T follicular helper cell (primary cell): ENCODE measurements around the gene DHX58.

Experiments used
- DNase-seq: peaks from one replicate; pipeline ENCODE4 v3.0.0-alpha.2; 2020; ENCODE audit warnings: low read depth

DHX58 gene

DNA sequence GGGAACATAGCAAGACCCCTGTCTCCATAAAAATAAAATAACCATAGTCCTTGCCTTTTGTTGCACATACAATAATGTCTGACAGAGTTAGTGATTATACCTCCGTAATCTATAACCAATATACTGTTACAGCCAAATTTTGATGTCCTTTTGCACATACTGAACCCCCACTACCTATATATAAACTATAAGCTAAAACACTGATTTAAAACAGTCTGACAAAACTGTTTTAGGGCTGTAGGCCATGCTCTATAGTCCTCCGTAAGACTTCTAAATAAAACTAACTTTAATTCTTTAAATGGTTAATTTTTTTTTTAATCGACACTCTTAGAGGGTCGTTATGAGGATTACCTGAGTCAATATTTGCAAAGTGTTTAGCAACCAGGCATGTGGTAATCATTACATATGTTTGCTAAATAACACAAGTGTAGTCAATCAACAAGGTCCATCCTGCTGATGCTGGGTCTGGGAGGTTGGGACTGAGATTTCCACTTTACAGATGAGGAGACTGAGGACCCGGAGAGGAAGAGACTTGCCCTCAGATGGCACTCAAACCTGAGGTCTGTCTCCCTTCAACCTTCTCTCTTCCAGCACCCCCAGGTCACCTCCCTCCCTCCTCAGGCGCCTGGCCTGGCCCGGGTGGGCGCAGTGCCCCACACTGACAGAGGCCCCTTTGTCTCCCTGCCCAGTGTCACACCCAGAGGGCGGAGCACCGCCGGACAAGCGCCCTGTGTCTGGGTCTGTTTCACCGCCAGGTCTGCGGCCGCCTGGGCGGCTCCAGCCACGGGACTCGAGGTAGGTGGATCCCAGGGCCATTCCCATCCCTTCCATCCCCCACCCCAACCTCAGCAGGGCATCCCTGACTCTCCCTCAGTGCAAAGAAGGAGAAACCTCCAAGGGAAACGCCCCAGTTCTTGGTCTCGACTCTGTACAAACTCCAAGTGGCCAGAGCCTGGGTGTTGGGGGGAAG lies 24.5 kb downstream of the DHX58 start:
- DNase-seq = no peak

DNA sequence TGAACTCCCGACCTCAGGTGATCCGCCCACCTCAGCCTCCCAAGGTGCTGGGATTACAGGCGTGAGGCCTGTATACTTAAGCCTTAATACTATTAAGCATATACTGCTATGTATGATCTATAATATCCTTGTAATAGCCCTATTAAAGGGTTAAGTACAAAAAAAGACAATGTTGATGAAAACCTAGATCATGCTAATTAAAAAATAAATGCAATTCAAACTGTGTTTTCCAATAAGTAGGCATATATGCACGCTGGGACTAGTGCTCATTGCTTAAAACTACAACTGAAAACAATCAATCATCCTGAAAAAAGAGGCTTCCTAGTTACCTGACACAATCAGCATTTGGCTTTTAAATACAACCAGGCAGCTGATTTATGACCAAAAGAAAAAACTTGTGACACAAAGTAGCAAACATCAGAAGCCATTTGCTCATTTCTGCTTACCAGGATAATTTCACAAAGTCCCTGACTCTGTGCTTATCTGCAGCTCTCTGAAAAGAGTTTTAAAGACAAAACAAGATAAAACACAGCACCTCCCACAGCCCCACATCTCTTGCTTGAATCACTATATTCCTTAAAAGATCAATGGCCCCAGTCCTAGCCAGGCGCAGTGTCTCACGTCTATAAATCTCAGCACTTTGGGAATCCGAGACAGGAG lies 25.3 kb downstream of the DHX58 start:
- no peak for DNase-seq

DNA sequence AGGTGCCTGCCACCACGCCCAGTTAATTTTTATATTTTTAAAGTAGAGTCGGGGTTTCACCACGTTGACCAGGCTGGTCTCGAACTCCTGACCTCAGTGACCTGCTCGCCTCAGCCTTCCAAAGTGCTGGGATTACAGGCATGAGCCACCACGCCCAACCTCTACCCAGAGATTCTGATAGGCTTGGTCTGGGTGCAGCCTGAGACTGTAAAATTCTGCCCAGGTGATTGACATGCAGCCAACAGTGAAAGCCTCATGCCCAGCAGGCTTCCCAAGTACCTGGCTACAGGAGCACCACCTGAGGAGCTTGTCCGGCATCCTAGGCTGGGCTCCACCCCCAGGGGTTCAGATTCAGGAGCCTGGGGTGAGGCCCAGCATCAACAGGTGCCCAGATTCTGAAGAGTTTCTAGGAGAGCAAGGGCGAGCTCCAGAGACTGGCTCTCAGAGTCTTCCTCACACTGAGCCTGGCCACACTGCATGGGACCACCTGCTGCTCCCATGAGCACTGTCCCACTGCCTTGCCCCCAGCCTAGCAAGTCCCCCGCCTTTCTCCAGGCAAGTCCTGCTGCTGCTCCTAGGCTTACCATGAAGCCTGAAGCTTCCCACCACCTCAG lies 30.9 kb downstream of the DHX58 start:
- no peak for DNase-seq

DNA sequence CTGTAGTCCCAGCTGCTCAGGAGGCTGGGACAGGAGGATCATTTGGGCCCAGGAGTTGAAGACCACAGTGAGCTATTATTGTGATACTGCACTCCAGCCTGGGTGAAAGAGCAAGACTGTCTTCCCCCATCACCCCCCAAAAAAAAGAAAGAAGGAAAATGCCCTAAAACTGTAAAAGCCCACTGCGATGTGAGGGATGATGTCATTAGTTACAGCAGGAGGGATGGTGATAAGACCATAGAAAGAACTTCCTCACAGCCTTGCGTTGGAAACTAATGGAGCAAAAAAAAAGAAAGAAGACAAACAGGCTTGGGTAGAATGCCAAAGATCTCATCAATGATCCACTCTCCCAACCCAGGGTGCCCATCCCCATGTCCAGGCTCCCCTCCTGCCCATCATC lies 33.0 kb downstream of the DHX58 start:
- DNase-seq = no peak

DNA sequence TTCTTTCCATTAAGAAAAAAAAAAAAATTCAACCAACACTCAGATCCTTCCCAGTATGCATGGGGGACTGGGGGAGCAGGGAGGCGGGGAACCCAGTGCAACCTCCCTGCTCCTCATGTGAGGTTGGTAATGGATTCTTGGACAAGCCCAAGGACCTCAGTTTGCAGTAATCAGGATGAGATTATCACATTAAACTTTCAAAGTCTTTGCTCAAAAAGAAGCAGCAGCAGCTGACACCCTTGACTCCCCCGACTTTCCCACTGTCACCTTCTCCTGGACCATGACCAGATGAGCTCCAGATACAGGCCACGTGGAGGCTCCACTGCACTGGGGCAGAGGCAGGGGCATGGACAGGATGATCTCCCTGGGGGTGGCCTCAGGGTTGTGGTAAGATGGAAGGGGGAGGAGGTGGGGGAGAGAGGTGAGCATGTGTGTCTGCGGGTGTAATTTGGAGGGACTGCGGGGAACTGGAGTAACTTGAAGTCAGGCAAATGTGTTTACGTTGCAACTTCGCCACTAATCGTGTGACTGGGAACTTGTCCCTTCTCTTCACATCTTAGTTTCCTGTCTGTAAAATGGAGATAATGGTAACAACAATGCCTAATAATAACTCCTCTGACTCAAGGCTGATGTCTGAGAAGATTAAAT lies 34.0 kb downstream of the DHX58 start:
- no peak for DNase-seq

DNA sequence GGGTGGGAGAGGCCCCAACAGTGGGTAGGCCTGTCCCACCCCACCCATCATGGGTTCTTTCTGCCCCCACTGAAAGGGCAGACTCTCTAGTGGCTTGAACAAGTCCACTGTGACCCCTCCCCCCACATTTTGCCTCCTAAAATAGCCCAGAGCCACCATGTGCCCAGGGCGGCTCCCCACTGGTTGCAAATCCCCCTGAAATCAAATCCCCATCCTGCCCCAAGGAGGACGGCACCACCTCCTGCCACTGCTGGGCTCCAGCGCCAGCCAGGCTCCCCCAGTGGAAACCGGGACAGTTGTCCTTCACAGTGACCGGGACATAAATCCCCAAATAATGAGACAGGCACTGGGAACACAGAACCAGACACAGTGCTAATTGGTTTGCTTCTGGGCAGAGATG lies 34.8 kb downstream of the DHX58 start:
- DNase-seq = no peak

DNA sequence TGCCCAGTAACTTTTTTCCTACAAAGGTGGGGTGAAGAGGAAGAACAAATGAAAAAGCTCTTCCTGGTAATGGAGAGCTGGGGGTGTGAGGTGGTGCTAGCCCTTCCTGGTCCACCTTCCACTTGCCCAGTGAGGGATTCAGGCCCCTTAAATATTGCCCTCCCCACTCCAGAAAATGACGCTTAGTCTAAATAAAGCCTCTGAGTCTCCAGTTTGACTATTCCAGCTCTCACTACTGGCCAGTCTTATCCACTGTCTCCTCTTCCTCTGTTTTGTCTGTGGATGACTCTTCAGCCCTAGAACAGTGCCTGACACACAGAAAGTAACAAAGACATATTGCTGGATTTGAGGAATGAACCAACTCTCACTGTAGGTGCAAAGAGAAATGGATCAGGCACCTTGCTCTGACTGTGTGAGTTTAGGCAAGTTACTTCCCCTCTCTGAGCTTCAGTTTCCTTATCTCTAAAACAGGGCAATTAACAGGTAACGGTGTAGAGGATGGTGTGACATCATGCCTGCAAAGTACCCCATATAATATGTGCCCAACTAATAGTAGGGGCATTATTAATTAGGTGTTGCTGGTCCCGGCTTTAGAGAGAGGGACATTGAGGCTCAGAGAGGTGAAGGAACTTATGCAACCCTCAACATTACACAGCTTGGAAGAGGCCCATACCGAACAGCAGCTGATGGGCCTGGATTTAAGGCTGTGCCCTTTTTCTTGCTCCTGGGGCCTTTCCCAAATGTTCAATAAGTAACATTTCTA lies 35.5 kb downstream of the DHX58 start:
- DNase-seq = no peak

DNA sequence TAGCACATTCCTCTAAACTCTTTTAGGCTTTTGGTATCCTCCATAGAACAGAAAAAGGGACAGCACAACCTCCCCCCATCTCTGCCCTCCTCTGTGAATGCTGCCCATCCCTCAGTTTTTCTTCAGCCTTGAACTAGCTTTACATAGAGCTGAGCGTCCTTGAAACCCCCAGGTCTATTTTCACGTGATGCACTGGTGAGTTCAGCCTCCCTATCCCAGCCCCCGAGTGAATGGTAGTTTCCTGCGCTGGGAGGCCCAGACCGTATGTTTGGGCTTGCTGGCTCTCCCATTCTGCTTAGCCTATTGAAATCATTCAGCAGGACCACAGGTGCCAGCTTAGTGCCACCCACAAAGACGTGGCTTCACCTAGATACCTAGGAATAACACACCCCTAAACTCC lies 36.7 kb downstream of the DHX58 start:
- DNase-seq = no peak

DNA sequence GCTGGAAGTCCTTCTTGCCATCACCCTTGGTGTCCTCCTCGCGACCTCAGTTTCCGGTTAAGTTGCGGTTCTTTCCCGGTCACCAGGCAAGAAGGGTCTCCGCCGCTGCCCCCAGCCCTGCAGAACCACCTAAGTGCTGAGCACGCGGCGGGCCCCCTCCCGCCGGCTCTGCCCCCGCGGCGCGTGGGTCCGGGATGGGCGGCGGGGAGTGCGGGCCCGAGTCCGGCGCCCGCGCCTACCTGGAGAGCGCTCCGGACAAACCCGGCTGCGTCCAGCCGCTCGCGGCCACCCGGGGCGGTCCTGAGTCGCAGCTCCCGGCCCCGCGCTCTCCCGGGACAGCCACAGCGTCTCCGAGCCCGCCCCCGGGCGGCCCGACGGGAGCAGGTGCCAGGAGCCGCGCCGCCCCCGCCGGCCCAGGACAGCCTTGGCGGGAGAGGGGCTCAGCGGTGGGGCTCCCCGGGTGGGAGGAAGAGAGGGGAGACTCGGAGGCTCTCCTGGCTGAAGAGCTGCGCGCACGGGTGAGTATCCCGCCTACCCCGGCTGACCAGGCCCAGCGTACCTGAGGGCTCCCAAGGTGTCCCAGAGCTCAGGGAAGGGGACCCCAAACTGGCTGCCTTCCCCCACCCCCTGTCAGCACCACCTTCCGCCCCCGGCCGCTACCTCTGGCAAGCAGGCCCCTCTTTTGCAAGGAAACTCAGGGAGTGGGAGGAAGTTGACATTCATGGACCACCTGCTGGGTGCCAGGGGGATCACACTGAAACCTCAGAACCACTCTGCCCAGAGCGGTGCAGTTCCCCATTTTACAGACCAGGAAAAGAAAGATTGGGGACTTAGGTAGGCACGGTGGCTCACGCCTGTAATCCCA lies 40.0 kb downstream of the DHX58 start:
- no peak for DNase-seq

DNA sequence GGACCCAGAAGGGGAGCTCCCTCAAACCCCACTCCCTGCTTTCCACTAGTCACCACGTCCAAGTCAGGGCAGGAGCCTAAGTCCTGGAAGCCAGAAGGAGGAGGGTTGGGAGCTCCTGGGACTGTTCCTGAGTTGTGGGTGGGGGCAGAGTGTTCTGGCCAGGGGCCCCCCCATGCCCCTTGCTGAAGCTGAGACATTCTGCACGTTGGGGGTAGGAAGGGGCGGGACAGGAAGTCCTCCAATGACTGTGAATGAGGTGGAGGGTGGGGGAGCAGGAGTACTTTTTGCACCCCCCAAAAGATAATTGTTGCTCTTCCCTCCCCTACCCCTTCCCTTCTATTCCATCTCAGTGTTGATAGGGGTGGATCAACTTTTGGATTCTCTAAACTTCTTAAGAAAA lies 40.7 kb downstream of the DHX58 start:
- DNase-seq = no peak

DNA sequence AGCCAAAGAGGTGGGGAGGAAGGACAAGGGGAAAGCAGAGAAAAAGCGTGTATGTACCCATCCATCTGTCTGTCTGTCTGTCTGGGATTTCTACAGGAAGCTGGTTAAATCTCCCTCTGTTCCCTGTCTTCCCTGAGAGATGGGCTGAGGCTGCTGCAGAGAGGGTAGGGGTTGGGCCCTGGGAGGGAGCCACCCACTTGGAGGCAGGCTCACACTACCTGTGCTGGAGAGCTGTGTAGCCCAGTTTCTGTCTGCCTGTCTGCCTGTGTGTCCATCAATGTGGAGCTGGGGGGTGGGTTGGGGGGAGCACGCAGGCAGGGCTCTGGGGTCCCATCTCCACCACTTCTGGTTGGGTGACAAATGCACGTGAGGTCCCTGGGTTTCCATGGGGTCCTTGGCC lies 43.5 kb downstream of the DHX58 start:
- no peak for DNase-seq

DNA sequence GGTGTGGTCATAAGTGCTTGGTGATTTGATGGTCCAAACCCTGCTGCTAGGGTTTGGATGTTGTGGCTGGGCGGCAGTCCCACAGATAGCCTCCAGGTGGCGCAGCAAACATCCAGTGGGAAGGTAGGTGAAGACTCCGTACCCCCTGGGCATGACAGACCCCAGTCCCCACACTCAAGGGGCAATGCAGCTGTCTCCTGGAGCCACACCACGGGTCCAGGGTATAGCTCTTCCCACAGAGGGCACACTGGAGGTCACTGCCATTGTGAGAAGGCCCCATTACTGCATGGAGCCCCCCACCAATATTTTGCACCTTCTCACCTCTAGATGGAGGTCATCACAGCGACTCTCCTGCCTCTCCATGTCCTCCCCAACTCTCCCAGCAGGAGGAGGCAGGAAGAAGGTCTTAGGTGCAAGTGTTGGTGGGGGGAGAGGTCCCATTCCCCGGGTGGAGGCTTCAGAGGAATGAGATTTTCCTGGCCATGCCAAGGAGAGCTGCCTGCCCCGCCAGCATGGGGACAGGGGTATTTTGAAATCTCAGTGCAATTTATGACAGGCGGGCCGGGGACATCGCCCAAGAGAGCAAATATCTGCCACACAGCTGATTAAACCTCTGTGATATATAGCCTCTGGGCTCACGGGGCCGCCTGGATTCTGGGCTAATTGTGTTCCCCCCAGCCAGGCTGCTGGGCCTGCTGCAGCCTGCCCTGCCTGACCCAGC lies 45.0 kb downstream of the DHX58 start:
- peak; percentile 53 for DNase-seq

DNA sequence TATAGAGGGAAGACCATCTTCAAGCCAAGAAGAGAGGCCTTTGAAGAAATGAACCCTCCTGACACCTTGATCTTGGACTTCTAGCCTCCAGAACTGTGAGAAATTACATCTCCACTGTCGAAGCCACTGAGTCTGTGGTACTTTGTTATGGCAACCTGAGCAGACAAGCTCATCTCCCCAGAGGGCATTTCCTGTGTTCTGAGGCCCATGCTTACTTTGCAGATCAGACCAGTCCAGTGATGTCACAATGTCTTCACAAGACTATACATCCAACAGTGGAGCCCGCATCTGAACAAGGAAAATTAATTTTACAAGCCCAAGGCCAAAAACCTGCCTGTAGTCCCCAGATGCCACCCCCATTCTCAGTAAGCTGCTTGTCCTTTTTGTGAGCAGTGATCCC lies 47.3 kb downstream of the DHX58 start:
- no peak for DNase-seq

DNA sequence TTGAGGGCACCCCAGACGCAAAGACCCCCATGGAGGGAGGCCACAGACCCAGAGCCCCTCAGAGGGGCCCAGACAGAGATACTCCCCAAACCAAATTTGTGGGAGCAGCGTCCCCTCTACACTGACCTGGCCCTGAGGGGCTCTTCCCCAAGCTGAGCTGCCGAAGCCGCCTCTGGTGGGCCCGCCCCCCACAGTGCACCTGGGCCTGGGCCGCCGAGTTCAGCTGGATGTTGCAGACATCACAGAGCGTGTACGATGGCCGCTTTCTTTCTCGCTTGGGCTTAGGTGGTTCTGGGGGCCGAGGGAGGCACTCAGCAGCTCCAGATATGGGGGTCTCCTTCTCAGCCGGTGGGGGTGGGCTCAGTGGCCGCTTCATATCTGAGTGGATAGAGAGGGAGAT lies 49.8 kb downstream of the DHX58 start:
- DNase-seq = no peak

DNA sequence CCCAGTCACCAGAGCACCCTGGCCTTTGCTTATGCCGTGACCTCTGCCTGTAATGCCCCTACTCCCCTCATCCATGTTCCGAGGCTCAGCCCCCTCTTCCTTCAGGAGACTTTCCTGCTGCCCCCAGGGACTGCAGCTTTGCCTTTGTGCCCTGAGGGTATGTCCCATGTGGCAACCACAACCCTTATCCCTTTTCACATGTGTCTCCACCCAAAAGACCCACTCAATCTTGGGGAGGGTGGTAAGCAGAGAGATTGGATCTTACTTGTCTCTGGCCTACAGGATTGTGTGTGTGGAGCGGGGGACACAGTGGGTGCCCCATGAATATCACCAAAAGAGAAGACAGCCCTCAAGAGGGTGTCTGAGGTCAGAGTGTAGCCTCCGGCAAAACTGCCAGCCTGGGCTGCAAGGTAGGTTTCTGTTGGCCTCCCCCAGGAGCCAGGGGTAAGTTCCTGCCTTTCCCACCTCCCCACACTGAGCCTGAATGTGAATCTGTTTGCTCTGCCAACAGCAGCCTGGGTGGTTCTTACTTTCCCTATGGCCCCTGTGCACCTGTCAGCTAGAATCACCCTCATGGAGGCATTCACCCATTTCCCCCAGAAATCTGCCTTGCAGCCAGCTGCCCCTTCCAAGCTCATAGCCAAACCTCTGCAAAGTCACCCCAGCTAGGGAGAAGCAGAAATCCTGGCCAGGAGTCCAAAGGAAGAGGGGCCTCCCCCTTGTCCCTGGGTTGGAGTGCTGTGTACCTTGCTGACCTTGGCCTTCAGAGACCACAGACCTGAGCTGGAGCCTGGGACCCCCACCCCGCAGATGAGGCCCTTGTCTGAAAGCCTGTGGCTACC lies 50.6 kb downstream of the DHX58 start:
- no peak for DNase-seq

DNA sequence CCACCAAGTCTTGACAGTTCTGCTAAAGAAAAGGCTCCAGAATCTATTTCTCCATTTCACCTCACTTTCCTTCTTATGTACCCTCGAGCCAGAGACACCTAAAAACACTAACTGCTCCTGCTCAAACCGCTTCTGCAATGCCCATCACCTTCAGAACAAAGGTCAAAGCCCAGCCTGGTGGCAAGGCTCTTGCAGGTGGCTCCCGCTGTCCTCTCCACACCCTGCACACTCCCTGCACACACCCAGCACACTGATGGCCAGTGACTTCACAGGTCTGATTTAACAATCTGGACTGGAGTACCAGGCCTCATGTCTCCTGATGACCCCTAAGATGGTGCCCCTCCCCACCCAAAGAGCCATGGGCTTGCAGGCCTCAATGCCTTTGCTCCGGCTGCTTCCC lies 52.3 kb downstream of the DHX58 start:
- DNase-seq = no peak

DNA sequence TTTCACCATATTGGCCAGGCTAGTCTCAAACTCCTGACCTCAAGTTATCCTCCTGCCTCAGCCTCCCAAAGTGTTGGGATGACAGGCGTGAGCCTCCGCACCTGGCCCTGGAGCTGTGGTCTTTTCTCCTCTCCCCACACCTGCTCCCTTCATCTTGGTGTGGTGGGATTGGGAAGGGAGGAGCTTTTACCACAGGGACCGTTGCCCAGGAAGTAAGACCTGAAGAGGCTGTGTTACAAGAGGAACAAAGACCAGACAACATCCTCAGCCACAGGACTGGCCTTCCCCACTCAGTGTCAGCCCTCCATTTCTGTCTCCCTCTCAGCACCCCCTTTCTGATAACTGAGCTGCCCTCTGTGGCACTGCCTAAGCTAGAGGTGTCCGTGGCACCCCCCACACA lies 52.7 kb downstream of the DHX58 start:
- no peak for DNase-seq

DNA sequence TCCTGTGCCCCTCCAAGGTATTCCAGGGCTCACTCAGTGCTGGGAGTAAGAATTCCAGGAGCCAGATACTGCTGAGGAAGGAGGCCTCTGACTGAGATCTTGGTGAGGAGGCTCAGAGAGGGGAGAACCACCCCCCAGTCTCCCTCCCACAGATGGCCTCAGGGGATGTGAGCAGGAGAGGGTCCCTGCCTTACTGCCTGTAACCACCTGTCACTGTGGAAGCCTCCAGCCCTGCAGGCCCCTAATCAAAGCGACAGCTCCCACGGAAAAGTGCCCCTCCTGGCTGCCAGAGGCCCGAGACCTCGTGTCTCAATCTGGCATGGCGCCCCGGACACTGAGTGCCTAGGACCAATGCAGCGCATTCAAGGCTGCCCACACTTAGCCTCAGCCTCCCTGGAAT lies 54.5 kb downstream of the DHX58 start:
- DNase-seq = no peak

DNA sequence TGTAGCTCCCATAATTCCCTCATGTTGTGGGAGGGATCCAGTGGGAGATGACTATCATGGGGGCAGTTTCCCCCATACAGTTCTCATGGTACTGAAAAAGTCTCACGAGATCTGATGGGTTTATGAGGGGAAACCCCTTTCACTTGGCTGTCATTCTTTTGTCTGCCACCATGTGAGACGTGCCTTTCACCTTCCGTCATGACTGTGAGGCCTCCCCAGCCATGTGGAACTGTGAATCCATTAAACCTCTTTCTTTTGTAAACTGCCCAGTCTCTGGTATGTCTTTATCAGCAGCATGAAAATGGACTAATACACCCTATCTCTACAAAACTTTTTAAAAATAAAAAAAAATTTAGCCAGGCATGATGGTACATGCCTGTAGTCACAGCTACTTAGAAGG lies 55.9 kb downstream of the DHX58 start:
- DNase-seq = no peak
